Activated naive CD8-positive, alpha-beta T cell treated with anti-CD3 and anti-CD28 coated beads, Interleukin-2, amount 50 U/mL, for 24 hours (primary cell): Measurements from ENCODE around the gene HIPK4.

Experiments used
- ATAC-seq: fragments of 150-1000 bp; cut with Tn5 transposase; one replicate; pipeline ENCODE4 v1.10.0; 2021
- DNase-seq: peaks from one replicate; pipeline ENCODE4 v3.0.0; 2021
- H3K27ac Mint-ChIP-seq: one replicate; pipeline ENCODE4 v1.8.0; 2021; ENCODE audit warnings: mild to moderate bottlenecking, mixed read lengths
- H3K27me3 Mint-ChIP-seq: one replicate; pipeline ENCODE4 v1.8.0; 2021; ENCODE audit warnings: mixed read lengths
- H3K36me3 Mint-ChIP-seq: one replicate; pipeline ENCODE4 v1.8.0; 2021; ENCODE audit warnings: low read depth, mixed read lengths
- H3K4me1 Mint-ChIP-seq: one replicate; pipeline ENCODE4 v1.8.0; 2021; ENCODE audit warnings: mixed read lengths
- H3K4me3 Mint-ChIP-seq: one replicate; pipeline ENCODE4 v1.8.0; 2021; ENCODE audit warnings: mild to moderate bottlenecking, moderate library complexity, mixed read lengths
- H3K9me3 Mint-ChIP-seq: one replicate; pipeline ENCODE4 v1.8.0; 2021; ENCODE audit warnings: mixed read lengths

The HIPK4 gene

DNA sequence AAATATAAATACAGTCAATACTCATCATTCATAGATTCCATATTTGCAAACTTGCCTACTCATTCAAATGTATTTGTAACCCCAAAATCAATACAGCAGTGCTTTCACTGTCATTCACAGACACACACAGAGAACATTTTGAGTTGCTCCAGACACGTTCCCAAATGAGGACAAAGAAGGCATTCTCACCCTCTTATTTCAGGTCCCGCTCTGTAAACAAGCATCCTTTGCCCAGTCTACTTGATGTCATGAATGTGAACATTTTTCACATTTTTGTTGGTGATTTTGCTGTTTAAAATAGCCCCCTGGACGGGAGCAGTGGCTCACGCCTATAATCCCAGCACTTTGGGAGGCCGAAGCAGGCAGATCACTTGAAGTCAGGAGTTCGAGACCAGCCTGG lies 57.3 kb downstream of the HIPK4 start:
- no peaks in the 10 kb centered on the region for H3K9me3 Mint-ChIP-seq
- H3K4me3 Mint-ChIP-seq, result no peak overlapping the region
- ATAC-seq, result no peak
- H3K27ac Mint-ChIP-seq, result no peak overlapping the region
- H3K4me1 Mint-ChIP-seq, result no peaks in the 10 kb centered on the region
- peaks cover 28% of the 10 kb centered on the region for H3K36me3 Mint-ChIP-seq
- H3K27me3 Mint-ChIP-seq, result no peaks in the 10 kb centered on the region
- no peak for DNase-seq

DNA sequence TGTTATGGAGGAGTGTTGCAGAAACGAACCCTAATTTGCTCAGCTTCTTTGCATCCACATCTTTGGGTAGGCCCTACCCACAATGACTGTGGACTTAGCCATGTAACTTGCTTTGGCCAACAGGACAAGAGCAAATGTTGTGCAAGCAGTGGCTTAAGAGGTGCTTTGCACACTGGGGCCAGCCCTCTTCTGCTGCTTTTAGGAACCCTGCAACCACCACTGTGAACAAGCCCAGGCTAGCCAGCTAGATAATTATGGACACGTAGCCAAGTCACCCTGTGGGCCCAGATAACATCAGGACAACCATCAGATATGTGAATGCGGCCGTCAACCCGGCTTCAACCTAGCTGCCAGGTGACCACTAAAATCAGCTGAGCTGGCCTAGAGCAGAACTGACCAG lies 58.9 kb downstream of the HIPK4 start:
- ATAC-seq (no peak), DNase-seq (no peak)
- peaks cover 31% of the 10 kb centered on the region for H3K36me3 Mint-ChIP-seq

More for the DNA sequence above, 58.9 kb downstream of the HIPK4 start:
- Mint-ChIP-seq H3K4me3 (no peak overlapping the region), H3K27ac (no peak overlapping the region), H3K9me3 (no peaks in the 10 kb centered on the region), H3K4me1 (no peaks in the 10 kb centered on the region), H3K27me3 (no peaks in the 10 kb centered on the region)
